Measurements from ENCODE around the gene SYTL2. TPM values are rescaled to one million over a fixed set of nuclear protein-coding genes. Genes with fewer than 3 reads are reported as not detected.
A peak's percentile ranks its signal among the peaks of the same experiment; 100 is the strongest.
"Not testable (repeated sequence)": the region's sequence is repeated elsewhere in the genome, so short reads cannot be mapped to it uniquely, and the experiment has no call there.

SYTL2 gene
- total RNA-seq, 1 experiment from 2014 or later: 16.6 TPM

DNA sequence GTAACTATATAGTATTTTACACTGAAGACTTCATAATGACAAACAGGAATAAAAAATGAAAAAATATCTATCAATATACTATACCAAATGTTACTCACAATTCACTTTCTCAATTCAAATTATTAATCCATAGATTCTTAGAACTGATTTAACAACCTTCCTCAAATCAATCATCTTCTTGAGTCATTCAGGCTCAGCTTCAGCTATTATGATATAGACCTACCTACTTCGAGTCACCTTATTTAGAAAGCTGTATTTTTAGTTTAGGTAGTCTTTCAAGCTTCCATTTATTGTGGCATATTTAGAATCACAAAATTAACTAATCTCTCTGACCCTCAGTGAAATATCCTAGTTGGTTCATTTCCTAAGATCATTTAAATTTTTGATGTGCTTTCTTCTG, 154.2 kb downstream of the SYTL2 start:
- no peak for DNase-seq (ENCODE audit: low spot score)

DNA sequence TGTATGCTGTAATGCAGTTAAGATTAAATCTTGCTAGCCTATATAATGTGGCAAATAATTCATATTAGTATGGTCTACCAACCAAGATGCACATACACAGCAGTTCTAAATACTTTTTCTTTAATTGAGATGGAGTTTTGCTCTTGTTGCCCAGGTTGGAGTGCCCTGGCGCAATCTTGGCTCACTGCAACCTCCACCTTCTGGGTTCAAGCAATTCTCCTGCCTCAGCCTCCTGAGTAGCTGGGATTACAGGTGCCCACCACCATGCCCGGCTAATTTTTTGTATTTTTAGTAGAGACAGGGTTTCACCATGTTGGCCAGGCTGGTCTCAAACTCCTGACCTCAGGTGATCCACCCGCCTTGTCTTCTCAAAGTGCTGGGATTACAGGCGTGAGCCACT, 156.6 kb downstream of the SYTL2 start:
- DNase-seq (ENCODE audit: low spot score): not testable (repeated sequence)

DNA sequence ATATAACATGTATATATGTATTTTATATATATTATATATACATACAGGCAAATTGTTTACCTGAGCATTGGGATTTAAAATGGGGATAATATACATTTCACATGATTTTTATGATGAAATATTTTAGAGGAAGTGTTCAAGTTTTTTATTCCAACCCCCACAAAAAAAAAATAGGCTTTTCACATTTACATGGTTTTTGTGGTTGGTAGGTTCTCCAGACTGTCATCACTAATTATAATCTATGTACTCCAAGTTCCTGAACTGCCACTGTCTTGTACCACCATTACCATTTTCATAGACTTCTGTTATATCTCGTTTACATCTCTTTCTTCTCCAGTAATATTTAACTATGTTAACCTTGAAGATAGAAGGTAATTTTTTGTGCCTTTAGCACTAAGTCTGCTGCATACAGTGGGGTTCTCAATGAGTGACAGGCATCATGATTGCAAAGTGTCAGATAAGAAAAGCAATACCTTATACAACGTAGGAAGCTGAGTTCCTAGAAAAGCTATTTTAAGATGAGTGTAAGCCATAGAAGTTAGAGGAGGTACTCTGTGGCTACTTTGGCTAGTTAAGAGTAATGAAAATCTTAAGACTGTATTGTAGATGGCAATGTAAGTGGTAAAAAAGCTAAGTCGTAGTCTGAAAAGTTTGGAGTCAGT, 158.0 kb downstream of the SYTL2 start:
- DNase-seq (ENCODE audit: low spot score): no peak

DNA sequence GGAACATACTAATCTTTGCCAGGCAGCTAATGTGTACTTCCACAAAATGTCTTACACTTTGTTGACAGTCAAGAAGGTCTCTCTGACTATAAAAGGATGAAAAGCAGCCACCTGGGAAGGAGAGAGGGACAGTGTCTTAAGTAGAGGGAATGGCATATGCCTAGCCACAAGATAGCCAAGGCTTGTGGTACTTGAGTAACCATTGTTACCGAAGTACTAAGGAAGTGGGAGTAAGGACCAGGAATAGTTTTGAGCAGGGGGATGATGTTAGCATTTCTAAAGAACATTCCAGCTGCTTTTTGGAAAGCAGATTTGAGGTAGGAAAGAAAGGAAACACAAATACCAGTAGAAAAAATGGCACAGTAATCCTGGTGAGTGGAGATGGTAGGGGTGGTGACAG, 159.8 kb downstream of the SYTL2 start:
- no peak for DNase-seq (ENCODE audit: low spot score)

DNA sequence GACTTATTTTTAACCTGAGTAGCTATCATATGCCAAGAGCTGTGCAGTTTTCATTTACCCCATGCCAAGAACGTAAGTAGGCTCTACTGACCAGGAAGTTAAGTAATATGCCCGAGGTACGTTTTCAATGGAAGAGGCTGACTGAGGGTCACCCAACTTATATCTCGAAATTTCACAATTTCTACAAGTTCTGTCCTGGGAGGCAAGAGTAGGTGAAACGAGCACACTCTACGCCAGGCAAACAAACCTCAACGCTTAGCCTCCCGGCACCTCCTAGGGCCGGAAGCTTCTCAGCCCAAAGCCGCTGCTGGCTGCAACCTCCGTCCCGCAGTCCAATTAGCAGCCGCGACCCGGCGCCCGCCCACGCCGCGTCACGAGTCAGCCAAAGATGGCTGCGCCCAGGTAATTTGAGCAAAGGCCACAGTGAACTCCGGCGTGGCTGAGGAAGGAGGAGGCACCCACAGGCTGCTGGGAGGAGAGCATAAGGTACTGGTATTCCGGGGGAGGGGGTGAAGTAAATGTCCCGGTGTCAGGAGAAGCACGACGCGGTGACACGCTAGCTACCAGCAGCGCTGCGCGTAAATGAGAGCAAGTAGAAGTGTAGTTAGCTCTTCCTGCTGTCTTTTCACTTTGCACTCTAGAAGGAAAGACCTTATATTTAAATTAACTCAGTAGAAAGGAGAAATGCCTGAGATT, 163.2 kb downstream of the SYTL2 start, which contains the start of gene TMEM126A:
TSS of gene TMEM126A (plus strand) at position 364 of the 696 bp plus-strand sequence. CDS start 2,289 bp downstream, outside the sequence.
- peak; percentile 98 for DNase-seq (ENCODE audit: low spot score)

DNA sequence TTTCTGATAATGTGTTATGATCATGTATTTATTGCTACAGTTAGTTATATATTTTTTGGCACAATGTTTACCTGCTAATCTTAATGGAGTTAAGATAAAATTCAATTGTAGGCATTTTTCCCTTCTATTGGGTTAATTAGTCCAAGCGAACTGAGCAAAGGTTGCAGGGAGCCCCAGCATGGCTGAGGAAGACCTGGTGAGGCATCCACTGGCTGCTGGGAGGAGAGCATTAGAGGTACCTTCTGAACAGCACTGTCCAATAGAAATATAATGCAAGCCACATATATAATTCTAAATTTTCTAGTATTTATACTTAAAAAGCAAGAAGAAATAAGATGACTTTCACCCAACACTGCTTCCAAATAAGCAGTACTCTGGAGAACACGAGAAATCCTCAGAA, 163.9 kb downstream of the SYTL2 start:
- DNase-seq (ENCODE audit: low spot score): no peak

Other genes with a start within 250 kb of the SYTL2 start
- 0.37 and 0.86 TPM in 2 replicates for gene DLG2, start 183.8 kb downstream of the SYTL2 start, total RNA-seq (2014; rRNA removed; shearing (Covaris generic))
- gene TMEM126B, start 182.5 kb downstream of the SYTL2 start, total RNA-seq (2014; rRNA removed; shearing (Covaris generic)): 54.0 and 57.9 TPM in 2 replicates
- gene TMEM126A, start 163.2 kb downstream of the SYTL2 start, total RNA-seq (2014; rRNA removed; shearing (Covaris generic)): 13.0 and 24.1 TPM in 2 replicates
- gene CREBZF, start 146.0 kb downstream of the SYTL2 start, total RNA-seq (2014; rRNA removed; shearing (Covaris generic)): 108 and 124 TPM in 2 replicates
- 0.13 TPM in 1 of 2 replicates, not detected in the other for gene CCDC89, start 124.9 kb downstream of the SYTL2 start, total RNA-seq (2014; rRNA removed; shearing (Covaris generic))
- gene CCDC83, start 44.2 kb upstream of the SYTL2 start, total RNA-seq (2014; rRNA removed; shearing (Covaris generic)): not detected in 2 replicates

Measured in HT-29 (cell line).